GM10248 (cell line): ENCODE measurements around the gene ELOVL4.

ENCODE experiments used
- CTCF ChIA-PET: fragments of 300-600 bp; sonication (Branson Sonifier 250); formaldehyde crosslinking; extraction: SDS; loops from one replicate; lab custom pipeline; 2021; ENCODE audit warnings: antibody characterized with exemption; lab: Yijun Ruan, JAX
- POLR2A ChIA-PET: fragments of 350-650 bp; sonication (Branson Sonifier 250); formaldehyde crosslinking; extraction: SDS; loops from one replicate; lab custom pipeline; 2020; ENCODE audit warnings: antibody characterized with exemption; lab: Yijun Ruan, JAX
- DNase-seq: peaks from one replicate; pipeline ENCODE4 v3.0.0; 2012; ENCODE audit errors: extremely low spot score
- TF ChIP-seq, protein P1 (sequence below): IDR thresholded peaks from 2 replicates; pipeline ENCODE4 v1.5.1; 2012; ENCODE audit warnings: mild to moderate bottlenecking, low read depth; ENCODE audit errors: extremely low read depth, missing control alignments, control extremely low read depth

Gene ELOVL4

GRCh38 chr6:79898076-79898475 is 49.3 kb downstream of the ELOVL4 start:
- TF ChIP-seq, protein P1, sequence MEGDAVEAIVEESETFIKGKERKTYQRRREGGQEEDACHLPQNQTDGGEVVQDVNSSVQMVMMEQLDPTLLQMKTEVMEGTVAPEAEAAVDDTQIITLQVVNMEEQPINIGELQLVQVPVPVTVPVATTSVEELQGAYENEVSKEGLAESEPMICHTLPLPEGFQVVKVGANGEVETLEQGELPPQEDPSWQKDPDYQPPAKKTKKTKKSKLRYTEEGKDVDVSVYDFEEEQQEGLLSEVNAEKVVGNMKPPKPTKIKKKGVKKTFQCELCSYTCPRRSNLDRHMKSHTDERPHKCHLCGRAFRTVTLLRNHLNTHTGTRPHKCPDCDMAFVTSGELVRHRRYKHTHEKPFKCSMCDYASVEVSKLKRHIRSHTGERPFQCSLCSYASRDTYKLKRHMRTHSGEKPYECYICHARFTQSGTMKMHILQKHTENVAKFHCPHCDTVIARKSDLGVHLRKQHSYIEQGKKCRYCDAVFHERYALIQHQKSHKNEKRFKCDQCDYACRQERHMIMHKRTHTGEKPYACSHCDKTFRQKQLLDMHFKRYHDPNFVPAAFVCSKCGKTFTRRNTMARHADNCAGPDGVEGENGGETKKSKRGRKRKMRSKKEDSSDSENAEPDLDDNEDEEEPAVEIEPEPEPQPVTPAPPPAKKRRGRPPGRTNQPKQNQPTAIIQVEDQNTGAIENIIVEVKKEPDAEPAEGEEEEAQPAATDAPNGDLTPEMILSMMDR: no peak
- DNase-seq: no peak
- ChIA-PET POLR2A (no interaction called here), CTCF (interaction anchor here (1.1 to 4.3 kb wide), 5 partner anchors 9 to 28 kb away, joined by 4 to 13 read pairs (median 5); no protein-coding TSS in a partner anchor)

- TF ChIP-seq, protein P1: no peak
- POLR2A ChIA-PET: no interaction called here
These were observed 51.3 kb downstream of the ELOVL4 start for GRCh38 chr6:79896075-79896449.

GRCh38 chr6:79895382-79896074 is 51.8 kb downstream of the ELOVL4 start:
- DNase-seq: no peak
- CTCF ChIA-PET: interaction anchor here (0.8 kb wide), 1 partner anchor 27 kb away, joined by 3 read pairs; no protein-coding TSS in a partner anchor
- TF ChIP-seq, protein P1: no peak
- POLR2A ChIA-PET: no interaction called here

More at GRCh38 chr6:79896075-79896449, 51.3 kb downstream of the ELOVL4 start:
- CTCF ChIA-PET: interaction anchor here (0.8 kb wide), 1 partner anchor 28 kb away, joined by 3 read pairs; no protein-coding TSS in a partner anchor
- no peak for DNase-seq

GRCh38 chr6:79894939-79895338 is 52.4 kb downstream of the ELOVL4 start:
- DNase-seq: no peak
- TF ChIP-seq, protein P1: no peak
- ChIA-PET CTCF (no interaction called here), POLR2A (no interaction called here)

DNA sequence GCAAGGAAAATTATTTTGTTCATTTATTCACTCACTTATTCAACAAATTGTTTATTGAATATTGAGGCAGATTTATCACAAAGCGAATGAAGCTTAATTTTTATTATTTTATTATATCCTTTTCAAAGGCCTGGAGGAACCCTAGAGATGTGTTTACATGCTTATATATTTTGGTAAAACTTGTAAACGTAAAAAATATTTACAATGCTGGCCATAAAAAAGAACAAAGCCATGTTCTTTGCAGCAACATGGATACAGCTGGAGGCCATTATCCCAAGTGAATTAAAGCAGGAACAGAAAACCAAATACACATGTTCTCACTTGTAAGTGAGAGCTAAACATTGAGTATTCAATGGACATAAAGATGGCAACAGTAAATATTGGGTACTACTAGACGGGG is 58.8 kb downstream of the ELOVL4 start:
- ChIA-PET POLR2A (no interaction called here), CTCF (interaction anchor here (1.5 to 1.6 kb wide), 2 partner anchors 10 to 19 kb away, joined by 9 to 10 read pairs; no protein-coding TSS in a partner anchor)
- DNase-seq: no peak
- TF ChIP-seq, protein P1: no peak

DNA sequence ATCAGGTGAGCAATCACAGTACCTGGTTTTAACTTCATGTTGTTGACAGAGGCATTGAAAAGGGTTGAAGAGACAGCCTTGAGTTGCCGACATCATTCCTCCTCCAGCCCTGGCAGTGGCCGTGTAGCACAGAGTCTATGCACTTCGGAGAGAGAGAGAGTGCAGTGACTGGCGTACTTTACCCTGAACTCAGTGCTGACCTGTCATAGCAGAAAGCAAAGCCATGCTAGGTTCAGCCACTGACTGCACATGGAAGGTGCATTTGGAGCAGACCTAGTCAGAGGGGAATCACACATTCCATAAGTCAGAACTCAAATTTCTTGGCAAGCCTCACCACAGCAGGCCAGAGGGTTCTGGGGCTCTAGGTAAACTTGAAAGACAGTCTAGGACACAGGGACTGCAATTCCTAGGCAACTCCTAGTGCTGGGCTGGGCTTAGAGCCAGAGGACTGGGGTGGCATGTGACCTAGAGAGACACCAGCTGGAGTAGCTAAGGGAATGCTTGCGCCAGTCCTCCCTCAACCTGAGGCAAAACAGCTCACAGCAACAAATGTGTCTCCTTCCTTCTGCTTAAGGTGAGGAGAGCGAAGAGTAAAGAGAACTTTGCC is 69.1 kb downstream of the ELOVL4 start:
- TF ChIP-seq, protein P1: no peak
- CTCF ChIA-PET: interaction anchor here (0.9 kb wide), 1 partner anchor 9 kb away, joined by 3 read pairs; no protein-coding TSS in a partner anchor
- no peak for DNase-seq
- POLR2A ChIA-PET: no interaction called here
